ENCODE data around the gene SLC8A2.
"Not testable (repeated sequence)": the region's sequence is repeated elsewhere in the genome, so short reads cannot be mapped to it uniquely, and the experiment has no call there.

GRCh38 chr19:47388721-47389120, 83.0 kb downstream of the SLC8A2 start:
- TF ChIP-seq, protein P1, sequence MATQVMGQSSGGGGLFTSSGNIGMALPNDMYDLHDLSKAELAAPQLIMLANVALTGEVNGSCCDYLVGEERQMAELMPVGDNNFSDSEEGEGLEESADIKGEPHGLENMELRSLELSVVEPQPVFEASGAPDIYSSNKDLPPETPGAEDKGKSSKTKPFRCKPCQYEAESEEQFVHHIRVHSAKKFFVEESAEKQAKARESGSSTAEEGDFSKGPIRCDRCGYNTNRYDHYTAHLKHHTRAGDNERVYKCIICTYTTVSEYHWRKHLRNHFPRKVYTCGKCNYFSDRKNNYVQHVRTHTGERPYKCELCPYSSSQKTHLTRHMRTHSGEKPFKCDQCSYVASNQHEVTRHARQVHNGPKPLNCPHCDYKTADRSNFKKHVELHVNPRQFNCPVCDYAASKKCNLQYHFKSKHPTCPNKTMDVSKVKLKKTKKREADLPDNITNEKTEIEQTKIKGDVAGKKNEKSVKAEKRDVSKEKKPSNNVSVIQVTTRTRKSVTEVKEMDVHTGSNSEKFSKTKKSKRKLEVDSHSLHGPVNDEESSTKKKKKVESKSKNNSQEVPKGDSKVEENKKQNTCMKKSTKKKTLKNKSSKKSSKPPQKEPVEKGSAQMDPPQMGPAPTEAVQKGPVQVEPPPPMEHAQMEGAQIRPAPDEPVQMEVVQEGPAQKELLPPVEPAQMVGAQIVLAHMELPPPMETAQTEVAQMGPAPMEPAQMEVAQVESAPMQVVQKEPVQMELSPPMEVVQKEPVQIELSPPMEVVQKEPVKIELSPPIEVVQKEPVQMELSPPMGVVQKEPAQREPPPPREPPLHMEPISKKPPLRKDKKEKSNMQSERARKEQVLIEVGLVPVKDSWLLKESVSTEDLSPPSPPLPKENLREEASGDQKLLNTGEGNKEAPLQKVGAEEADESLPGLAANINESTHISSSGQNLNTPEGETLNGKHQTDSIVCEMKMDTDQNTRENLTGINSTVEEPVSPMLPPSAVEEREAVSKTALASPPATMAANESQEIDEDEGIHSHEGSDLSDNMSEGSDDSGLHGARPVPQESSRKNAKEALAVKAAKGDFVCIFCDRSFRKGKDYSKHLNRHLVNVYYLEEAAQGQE (IDR thresholded peaks at IDR 0.05; ENCODE audit: borderline replicate concordance) = not testable (repeated sequence)
- not testable (repeated sequence) for TF ChIP-seq RAD21 (conservative IDR thresholded peaks at IDR 0.05); POLR2AphosphoS5 (IDR thresholded peaks at IDR 0.05); EZH2 (IDR thresholded peaks at IDR 0.05; ENCODE audit: borderline replicate concordance, insufficient read depth, low read length, poor library complexity, severe bottlenecking); EP300 (conservative IDR thresholded peaks at IDR 0.05; ENCODE audit: poor library complexity, severe bottlenecking); TAF1 (IDR thresholded peaks at IDR 0.05; ENCODE audit: low read depth); SMC3 (conservative IDR thresholded peaks at IDR 0.05; ENCODE audit: poor library complexity)
- TF ChIP-seq, protein P2, sequence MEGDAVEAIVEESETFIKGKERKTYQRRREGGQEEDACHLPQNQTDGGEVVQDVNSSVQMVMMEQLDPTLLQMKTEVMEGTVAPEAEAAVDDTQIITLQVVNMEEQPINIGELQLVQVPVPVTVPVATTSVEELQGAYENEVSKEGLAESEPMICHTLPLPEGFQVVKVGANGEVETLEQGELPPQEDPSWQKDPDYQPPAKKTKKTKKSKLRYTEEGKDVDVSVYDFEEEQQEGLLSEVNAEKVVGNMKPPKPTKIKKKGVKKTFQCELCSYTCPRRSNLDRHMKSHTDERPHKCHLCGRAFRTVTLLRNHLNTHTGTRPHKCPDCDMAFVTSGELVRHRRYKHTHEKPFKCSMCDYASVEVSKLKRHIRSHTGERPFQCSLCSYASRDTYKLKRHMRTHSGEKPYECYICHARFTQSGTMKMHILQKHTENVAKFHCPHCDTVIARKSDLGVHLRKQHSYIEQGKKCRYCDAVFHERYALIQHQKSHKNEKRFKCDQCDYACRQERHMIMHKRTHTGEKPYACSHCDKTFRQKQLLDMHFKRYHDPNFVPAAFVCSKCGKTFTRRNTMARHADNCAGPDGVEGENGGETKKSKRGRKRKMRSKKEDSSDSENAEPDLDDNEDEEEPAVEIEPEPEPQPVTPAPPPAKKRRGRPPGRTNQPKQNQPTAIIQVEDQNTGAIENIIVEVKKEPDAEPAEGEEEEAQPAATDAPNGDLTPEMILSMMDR (IDR thresholded peaks at IDR 0.05; ENCODE audit: poor library complexity, severe bottlenecking) = not testable (repeated sequence)
